Measurements from ENCODE around the gene ACKR2. TPM values are rescaled to one million over a fixed set of nuclear protein-coding genes. Genes with fewer than 3 reads are reported as not detected.

Gene ACKR2
- total RNA-seq, 1 experiment from 2014 or later, result 0.61 TPM

GRCh38 chr3:42901073-42901415, 91.8 kb downstream of the ACKR2 start:
- POLR2A ChIA-PET, result no interaction called here
- Mint-ChIP-seq H3K27me3 (ENCODE audit: insufficient read depth, unreplicated experiment) (peaks cover 29% of the 10 kb centered on the region), H3K4me3 (ENCODE audit: unreplicated experiment) (no peak overlapping the region), H3K27ac (ENCODE audit: low read depth, unreplicated experiment) (no peak overlapping the region), H3K36me3 (ENCODE audit: insufficient read depth, unreplicated experiment) (no peaks in the 10 kb centered on the region), H3K9me3 (ENCODE audit: unreplicated experiment) (peaks cover 7% of the 10 kb centered on the region), H3K4me1 (ENCODE audit: insufficient read depth, unreplicated experiment) (peaks cover 9% of the 10 kb centered on the region)
- intact Hi-C loops (cut with micrococcal nuclease), result no loop called here
- no peak for DNase-seq (ENCODE audit: unreplicated experiment)
- no TSS peak for BruUV-seq (replicated peaks)
- CTCF ChIA-PET, result interaction anchor here (0.6 to 0.7 kb wide), 2 partner anchors 48 to 292 kb away, joined by 3 to 4 read pairs; no protein-coding TSS in a partner anchor
- TF ChIP-seq, protein P1, sequence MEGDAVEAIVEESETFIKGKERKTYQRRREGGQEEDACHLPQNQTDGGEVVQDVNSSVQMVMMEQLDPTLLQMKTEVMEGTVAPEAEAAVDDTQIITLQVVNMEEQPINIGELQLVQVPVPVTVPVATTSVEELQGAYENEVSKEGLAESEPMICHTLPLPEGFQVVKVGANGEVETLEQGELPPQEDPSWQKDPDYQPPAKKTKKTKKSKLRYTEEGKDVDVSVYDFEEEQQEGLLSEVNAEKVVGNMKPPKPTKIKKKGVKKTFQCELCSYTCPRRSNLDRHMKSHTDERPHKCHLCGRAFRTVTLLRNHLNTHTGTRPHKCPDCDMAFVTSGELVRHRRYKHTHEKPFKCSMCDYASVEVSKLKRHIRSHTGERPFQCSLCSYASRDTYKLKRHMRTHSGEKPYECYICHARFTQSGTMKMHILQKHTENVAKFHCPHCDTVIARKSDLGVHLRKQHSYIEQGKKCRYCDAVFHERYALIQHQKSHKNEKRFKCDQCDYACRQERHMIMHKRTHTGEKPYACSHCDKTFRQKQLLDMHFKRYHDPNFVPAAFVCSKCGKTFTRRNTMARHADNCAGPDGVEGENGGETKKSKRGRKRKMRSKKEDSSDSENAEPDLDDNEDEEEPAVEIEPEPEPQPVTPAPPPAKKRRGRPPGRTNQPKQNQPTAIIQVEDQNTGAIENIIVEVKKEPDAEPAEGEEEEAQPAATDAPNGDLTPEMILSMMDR (IDR thresholded peaks at IDR 0.05; ENCODE audit: unreplicated experiment), result no peak

DNA sequence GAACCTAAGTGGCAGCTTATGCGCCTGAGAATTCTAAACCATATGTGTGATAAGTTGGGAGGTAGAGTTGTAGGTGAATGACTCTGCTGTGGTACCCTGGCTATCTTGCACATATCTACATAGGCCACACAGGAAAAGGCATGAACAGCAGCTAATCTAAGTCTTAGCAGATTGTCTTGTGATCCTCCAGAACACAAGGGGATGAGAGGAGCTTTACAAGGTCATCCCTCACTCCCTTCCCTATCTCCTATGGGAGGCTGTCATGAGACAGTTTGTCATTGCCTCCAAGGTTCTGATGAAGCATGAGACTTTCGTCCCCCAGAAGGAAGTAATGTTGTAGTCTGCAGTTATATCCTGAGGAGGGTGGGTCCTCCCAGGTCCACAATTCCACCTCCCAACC, 93.0 kb downstream of the ACKR2 start:
- ChIA-PET CTCF (interaction anchor here (0.7 kb wide), 1 partner anchor 387 kb away, joined by 3 read pairs; no protein-coding TSS in a partner anchor), POLR2A (no interaction called here)
- BruUV-seq (replicated peaks), result no TSS peak
- Mint-ChIP-seq H3K9me3 (ENCODE audit: unreplicated experiment) (peaks cover 7% of the 10 kb centered on the region), H3K4me3 (ENCODE audit: unreplicated experiment) (no peak overlapping the region), H3K27me3 (ENCODE audit: insufficient read depth, unreplicated experiment) (peaks cover 36% of the 10 kb centered on the region), H3K36me3 (ENCODE audit: insufficient read depth, unreplicated experiment) (no peaks in the 10 kb centered on the region), H3K27ac (ENCODE audit: low read depth, unreplicated experiment) (no peak overlapping the region), H3K4me1 (ENCODE audit: insufficient read depth, unreplicated experiment) (peaks cover 9% of the 10 kb centered on the region)
- TF ChIP-seq, protein P1 (IDR thresholded peaks at IDR 0.05; ENCODE audit: unreplicated experiment), result no peak
- no peak for DNase-seq (ENCODE audit: unreplicated experiment)
- intact Hi-C loops (cut with micrococcal nuclease), result no loop called here

DNA sequence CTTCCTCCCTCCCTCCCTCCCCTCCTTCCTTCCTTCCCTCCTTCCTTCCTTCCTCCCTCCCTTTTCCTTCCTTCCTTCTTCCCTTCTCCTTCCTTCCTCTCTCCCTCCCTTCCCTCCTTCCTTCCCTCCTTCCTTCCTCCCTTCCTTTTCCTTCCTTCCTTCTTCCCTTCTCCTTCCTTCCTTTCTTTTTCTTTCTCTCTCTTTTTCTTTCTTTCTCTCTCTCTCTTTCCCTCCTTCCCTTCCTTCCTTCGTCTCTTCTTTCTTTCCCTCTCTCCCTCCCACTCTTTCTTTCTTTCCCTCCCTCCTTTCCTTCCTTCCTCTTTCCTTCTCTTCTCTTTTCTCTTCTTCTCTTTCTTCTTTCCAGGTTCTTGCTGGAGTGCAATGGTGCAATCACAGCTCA, 94.8 kb downstream of the ACKR2 start:
- Mint-ChIP-seq H3K9me3 (ENCODE audit: unreplicated experiment) (peaks cover 7% of the 10 kb centered on the region), H3K4me3 (ENCODE audit: unreplicated experiment) (no peak overlapping the region), H3K36me3 (ENCODE audit: insufficient read depth, unreplicated experiment) (no peaks in the 10 kb centered on the region), H3K4me1 (ENCODE audit: insufficient read depth, unreplicated experiment) (peaks cover 9% of the 10 kb centered on the region), H3K27ac (ENCODE audit: low read depth, unreplicated experiment) (no peak overlapping the region), H3K27me3 (ENCODE audit: insufficient read depth, unreplicated experiment) (peaks cover 36% of the 10 kb centered on the region)
- CTCF ChIA-PET, result no interaction called here
- no TSS peak for BruUV-seq (replicated peaks)
- intact Hi-C loops (cut with micrococcal nuclease), result no loop called here
- TF ChIP-seq, protein P1 (IDR thresholded peaks at IDR 0.05; ENCODE audit: unreplicated experiment), result no peak
- POLR2A ChIA-PET, result no interaction called here
- DNase-seq (ENCODE audit: unreplicated experiment), result no peak

DNA sequence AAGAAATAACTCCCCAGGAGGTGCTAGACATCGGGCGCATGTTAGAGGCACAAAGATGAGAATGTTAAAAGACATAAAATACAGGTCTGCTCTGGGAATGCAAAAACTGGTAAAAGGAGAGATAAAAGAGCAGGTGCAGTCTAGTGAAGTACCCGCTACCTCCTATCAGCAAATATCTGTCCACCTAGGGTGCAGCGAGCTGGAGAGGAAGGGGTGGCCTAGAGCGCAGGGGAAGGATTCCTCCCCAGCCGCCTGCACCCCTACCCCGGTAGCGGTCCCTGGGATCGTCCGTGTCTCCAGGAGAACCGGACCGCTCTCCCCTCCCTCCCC, 96.5 kb downstream of the ACKR2 start:
- Mint-ChIP-seq H3K9me3 (ENCODE audit: unreplicated experiment) (peaks cover 3% of the 10 kb centered on the region), H3K4me3 (ENCODE audit: unreplicated experiment) (no peak overlapping the region), H3K27me3 (ENCODE audit: insufficient read depth, unreplicated experiment) (peaks cover 36% of the 10 kb centered on the region), H3K27ac (ENCODE audit: low read depth, unreplicated experiment) (no peak overlapping the region), H3K4me1 (ENCODE audit: insufficient read depth, unreplicated experiment) (peaks cover 5% of the 10 kb centered on the region), H3K36me3 (ENCODE audit: insufficient read depth, unreplicated experiment) (no peaks in the 10 kb centered on the region)
- DNase-seq (ENCODE audit: unreplicated experiment), result no peak
- CTCF ChIA-PET, result no interaction called here
- intact Hi-C loops (cut with micrococcal nuclease), result no loop called here
- TF ChIP-seq, protein P1 (IDR thresholded peaks at IDR 0.05; ENCODE audit: unreplicated experiment), result no peak
- BruUV-seq (replicated peaks), result no TSS peak
- POLR2A ChIA-PET, result no interaction called here

Data from MCF 10A (cell line).